Caki2 (cell line): ENCODE measurements around the gene ALDH16A1. TPM values are rescaled to one million over a fixed set of nuclear protein-coding genes. Genes with fewer than 3 reads are reported as not detected.

Experiments
- DNase-seq: peaks from one replicate; pipeline ENCODE4 v3.0.0-alpha.2; 2015; ENCODE audit warnings: low read depth
- in situ Hi-C: cut with HindIII; loops from 2 replicates; pipeline ENCODE4 v1.10.0; 2016; ENCODE audit warnings: low sequenced_read_pairs, low pct_unique_long_range_greater_than_20kb, mixed read lengths
- total RNA-seq: library from RNA; depleted of rRNA; stranded (reverse); fragments of >200 nt; shearing (Covaris generic); gene quantifications from 2 replicates; pipeline ENCODE4 v1.2.3, GENCODE V29; 2014; ENCODE audit warnings: low replicate concordance

ALDH16A1 gene
- total RNA-seq, 1 experiment from 2014 or later, result 88.7 TPM

GRCh38 chr19:49475191-49475917, 22.3 kb downstream of the ALDH16A1 start:
- in situ Hi-C loops, result no loop called here
- DNase-seq, result no peak

- DNase-seq, result no peak
- in situ Hi-C loops, result no loop called here
Observed at GRCh38 chr19:49475995-49476880, 23.2 kb downstream of the ALDH16A1 start.

GRCh38 chr19:49479975-49480628, 27.1 kb downstream of the ALDH16A1 start:
- in situ Hi-C loops, result no loop called here
- DNase-seq, result no peak

- in situ Hi-C loops, result no loop called here
- no peak for DNase-seq
Observed at GRCh38 chr19:49481020-49481683, 28.1 kb downstream of the ALDH16A1 start.

- in situ Hi-C loops, result no loop called here
- DNase-seq, result no peak
Observed at GRCh38 chr19:49486232-49486631, 33.2 kb downstream of the ALDH16A1 start.

GRCh38 chr19:49486710-49487276, 33.8 kb downstream of the ALDH16A1 start:
- DNase-seq, result no peak
- in situ Hi-C loops, result no loop called here

GRCh38 chr19:49487277-49488045, 34.4 kb downstream of the ALDH16A1 start, which contains the start of gene RPL13A:
Gene RPL13A (plus strand): TSS chr19:49487608. CDS start chr19:49487630, 22 bp downstream.
- in situ Hi-C loops, result no loop called here
- DNase-seq, result peak; percentile 100

GRCh38 chr19:49488046-49488862, 35.2 kb downstream of the ALDH16A1 start:
- in situ Hi-C loops, result no loop called here
- no peak for DNase-seq

GRCh38 chr19:49488863-49489537, 36.0 kb downstream of the ALDH16A1 start:
- DNase-seq, result no peak
- in situ Hi-C loops, result no loop called here

GRCh38 chr19:49489601-49490167, 36.7 kb downstream of the ALDH16A1 start:
- DNase-seq, result no peak
- in situ Hi-C loops, result no loop called here

GRCh38 chr19:49490287-49491029, 37.4 kb downstream of the ALDH16A1 start:
- in situ Hi-C loops, result no loop called here
- no peak for DNase-seq

- in situ Hi-C loops, result no loop called here
- DNase-seq, result no peak
Observed at GRCh38 chr19:49491030-49491803, 38.2 kb downstream of the ALDH16A1 start.

GRCh38 chr19:49491804-49492572, 39.0 kb downstream of the ALDH16A1 start:
- peak; percentile 39 for DNase-seq
- in situ Hi-C loops, result no loop called here
